A549 (cell line): Measurements from ENCODE around the gene SARM1. TPM values are rescaled to one million over a fixed set of nuclear protein-coding genes. Genes with fewer than 3 reads are reported as not detected.

Source experiments
- ATAC-seq, 2 experiments: fragments of 200-7000 bp in 1 of 2; fragments of >200 bp in 1 of 2; cut with Nextera tagmentation in 1 of 2; cut with Tn5 transposase in 1 of 2; 3 replicates each; pipeline versions ENCODE4 v1.8.0 to v1.9.1; 2018 to 2020; ENCODE audit warnings: mild to moderate bottlenecking in 1 of 2, moderate library complexity in 1 of 2
- CTCF ChIA-PET: fragments of 300-600 bp; sonication (Branson Sonifier 250); formaldehyde crosslinking; extraction: SDS; loops from one replicate; lab custom pipeline; 2021; ENCODE audit warnings: antibody characterized with exemption, inconsistent platforms; lab: Yijun Ruan, JAX
- POLR2A ChIA-PET: fragments of 350-600 bp; formaldehyde crosslinking; extraction: SDS; loops from one replicate; lab custom pipeline; 2021; ENCODE audit warnings: antibody characterized with exemption, inconsistent platforms; lab: Yijun Ruan, JAX
- DNase-seq, 2 experiments: peaks; one replicate each; pipeline versions ENCODE4 v3.0.0 to v3.0.0-alpha.2; 2011 to 2016; ENCODE audit warnings: low read depth in 1 of 2, low spot score in 1 of 2
- FAIRE-seq: peaks from 2 replicates; lab custom pipeline; 2011; peaks lifted over from hg19 to GRCh38; lab: Jason Lieb, UNC
- H3K27ac ChIP-seq, 2 experiments: fragments of >200 bp; sonication (Bioruptor Twin); formaldehyde crosslinking; 3 replicates each; pipeline ENCODE4 v1.5.1; 2016 to 2017
- H3K4me1 ChIP-seq: fragments of >200 bp; sonication (Bioruptor Twin); formaldehyde crosslinking; 3 replicates; pipeline ENCODE4 v1.6.1; 2016
- H3K4me2 ChIP-seq: fragments of >200 bp; sonication (Bioruptor Twin); formaldehyde crosslinking; 3 replicates; pipeline ENCODE4 v1.6.1; 2016
- H3K4me3 ChIP-seq: fragments of >200 bp; sonication (Bioruptor Twin); formaldehyde crosslinking; 3 replicates; pipeline ENCODE4 v1.5.1; 2016
- H3K9me3 ChIP-seq: fragments of >200 bp; sonication (Bioruptor Twin); formaldehyde crosslinking; 3 replicates; pipeline ENCODE4 v1.6.1; 2016
- BHLHE40 ChIP-seq: IDR thresholded peaks from 2 replicates; pipeline ENCODE4 v1.6.1; 2012; ENCODE audit warnings: low read depth, low read length, inconsistent platforms
- FOSL2 ChIP-seq, 2 experiments: fragments of 450-650 bp in 1 of 2; fragments of >200 bp in 1 of 2; sonication (Bioruptor Twin) in 1 of 2; formaldehyde crosslinking; IDR thresholded peaks; 2 replicates each; pipeline versions ENCODE4 v1.5.0 to v1.6.1; 2016 to 2020; ENCODE audit warnings: mild to moderate bottlenecking in 1 of 2, moderate library complexity in 1 of 2
- HOXB13 ChIP-seq: fragments of 250-450 bp; sonication (Bioruptor Pico); IDR thresholded peaks from 2 replicates; pipeline ENCODE4 v1.5.0; 2020; ENCODE audit warnings: low read depth, mild to moderate bottlenecking, moderate library complexity
- JUN ChIP-seq, 2 experiments: fragments of >200 bp; sonication (Bioruptor Twin); formaldehyde crosslinking; IDR thresholded peaks; 2 replicates in 1 of 2; 3 replicates in 1 of 2; pipeline ENCODE4 v1.6.1; 2016 to 2017
- NPAS2 ChIP-seq: fragments of 250-450 bp; sonication (Bioruptor Pico); IDR thresholded peaks from 2 replicates; pipeline ENCODE4 v1.8.0; 2022; ENCODE audit warnings: mild to moderate bottlenecking, moderate library complexity, borderline replicate concordance
- POLR2AphosphoS2 ChIP-seq: conservative IDR thresholded peaks from 2 replicates; pipeline ENCODE4 v1.6.1; 2012; ENCODE audit warnings: low read length, improper control_type of control experiment, inconsistent platforms
- WGBS: methylation state at CpG from one replicate; pipeline ENCODE4 v1.1.6; 2017; ENCODE audit errors: missing lambda C conversion rate; 5-methylcytosine and 5-hydroxymethylcytosine counted together
- polyA plus RNA-seq, 4 experiments: library from polyadenylated mRNA; depleted of rRNA in 3 of 4; stranded (reverse); fragments of >200 nt; fragmentation: RNase III in 1 of 4; extraction: RNeasy Plus Mini Kit Qiagen cat#74134 plus additional on column Dnase treatment in 1 of 4; gene quantifications; 2 replicates in 3 of 4; 3 replicates in 1 of 4; pipeline ENCODE4 v1.2.3, GENCODE V29; 2011 to 2017
- TF ChIP-seq, protein P1 (sequence below): fragments of 200-600 bp; sonication (generic); IDR thresholded peaks from 2 replicates; pipeline ENCODE4 v1.6.1; 2016; ENCODE audit warnings: antibody characterized with exemption, mild to moderate bottlenecking, moderate library complexity
- TF ChIP-seq, protein P2 (sequence below): fragments of 250-450 bp; sonication (Bioruptor Pico); IDR thresholded peaks from 2 replicates; pipeline ENCODE4 v1.5.0; 2021; ENCODE audit warnings: mild to moderate bottlenecking, moderate library complexity, borderline replicate concordance
- TF ChIP-seq, protein P3 (sequence below): fragments of >200 bp; sonication (Bioruptor Twin); formaldehyde crosslinking; IDR thresholded peaks from 3 replicates; pipeline ENCODE4 v1.5.1; 2016
- TF ChIP-seq, protein P4 (sequence below): fragments of 150-350 bp; IDR thresholded peaks from 2 replicates; pipeline ENCODE4 v1.6.1; 2014; ENCODE audit warnings: low read depth, mild to moderate bottlenecking, low read length

Gene SARM1
- polyA plus RNA-seq, 2 of the 4 experiments (the other 2 are of a cell fraction) = 4.0 to 6.9 TPM

GRCh38 chr17:28443901-28444638 is 72.6 kb downstream of the SARM1 start:
- ChIA-PET POLR2A (no interaction called here), CTCF (interaction anchor here (1.0 to 1.9 kb wide), 3 partner anchors 17 to 27 kb away, joined by 3 to 8 read pairs (median 4); no protein-coding TSS in a partner anchor)
- DNase-seq (no peak), FAIRE-seq (no peak), ATAC-seq (no peak)
- H3K4me1 ChIP-seq = no peaks in the 10 kb centered on the region
- H3K9me3 ChIP-seq = peaks cover 6% of the 10 kb centered on the region; the same call in 1 of the 3 replicates
- WGBS = 64% methylated on average over 9 of the region's 9 CpGs
- no peak overlapping the region for H3K4me2 ChIP-seq
- no peak overlapping the region for H3K4me3 ChIP-seq
- H3K27ac ChIP-seq = no peak overlapping the region
- no peak for TF ChIP-seq POLR2AphosphoS2
- TF ChIP-seq HOXB13 = no peak
- TF ChIP-seq, protein P1, sequence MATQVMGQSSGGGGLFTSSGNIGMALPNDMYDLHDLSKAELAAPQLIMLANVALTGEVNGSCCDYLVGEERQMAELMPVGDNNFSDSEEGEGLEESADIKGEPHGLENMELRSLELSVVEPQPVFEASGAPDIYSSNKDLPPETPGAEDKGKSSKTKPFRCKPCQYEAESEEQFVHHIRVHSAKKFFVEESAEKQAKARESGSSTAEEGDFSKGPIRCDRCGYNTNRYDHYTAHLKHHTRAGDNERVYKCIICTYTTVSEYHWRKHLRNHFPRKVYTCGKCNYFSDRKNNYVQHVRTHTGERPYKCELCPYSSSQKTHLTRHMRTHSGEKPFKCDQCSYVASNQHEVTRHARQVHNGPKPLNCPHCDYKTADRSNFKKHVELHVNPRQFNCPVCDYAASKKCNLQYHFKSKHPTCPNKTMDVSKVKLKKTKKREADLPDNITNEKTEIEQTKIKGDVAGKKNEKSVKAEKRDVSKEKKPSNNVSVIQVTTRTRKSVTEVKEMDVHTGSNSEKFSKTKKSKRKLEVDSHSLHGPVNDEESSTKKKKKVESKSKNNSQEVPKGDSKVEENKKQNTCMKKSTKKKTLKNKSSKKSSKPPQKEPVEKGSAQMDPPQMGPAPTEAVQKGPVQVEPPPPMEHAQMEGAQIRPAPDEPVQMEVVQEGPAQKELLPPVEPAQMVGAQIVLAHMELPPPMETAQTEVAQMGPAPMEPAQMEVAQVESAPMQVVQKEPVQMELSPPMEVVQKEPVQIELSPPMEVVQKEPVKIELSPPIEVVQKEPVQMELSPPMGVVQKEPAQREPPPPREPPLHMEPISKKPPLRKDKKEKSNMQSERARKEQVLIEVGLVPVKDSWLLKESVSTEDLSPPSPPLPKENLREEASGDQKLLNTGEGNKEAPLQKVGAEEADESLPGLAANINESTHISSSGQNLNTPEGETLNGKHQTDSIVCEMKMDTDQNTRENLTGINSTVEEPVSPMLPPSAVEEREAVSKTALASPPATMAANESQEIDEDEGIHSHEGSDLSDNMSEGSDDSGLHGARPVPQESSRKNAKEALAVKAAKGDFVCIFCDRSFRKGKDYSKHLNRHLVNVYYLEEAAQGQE = no peak
- TF ChIP-seq NPAS2 = no peak
- TF ChIP-seq, protein P2, sequence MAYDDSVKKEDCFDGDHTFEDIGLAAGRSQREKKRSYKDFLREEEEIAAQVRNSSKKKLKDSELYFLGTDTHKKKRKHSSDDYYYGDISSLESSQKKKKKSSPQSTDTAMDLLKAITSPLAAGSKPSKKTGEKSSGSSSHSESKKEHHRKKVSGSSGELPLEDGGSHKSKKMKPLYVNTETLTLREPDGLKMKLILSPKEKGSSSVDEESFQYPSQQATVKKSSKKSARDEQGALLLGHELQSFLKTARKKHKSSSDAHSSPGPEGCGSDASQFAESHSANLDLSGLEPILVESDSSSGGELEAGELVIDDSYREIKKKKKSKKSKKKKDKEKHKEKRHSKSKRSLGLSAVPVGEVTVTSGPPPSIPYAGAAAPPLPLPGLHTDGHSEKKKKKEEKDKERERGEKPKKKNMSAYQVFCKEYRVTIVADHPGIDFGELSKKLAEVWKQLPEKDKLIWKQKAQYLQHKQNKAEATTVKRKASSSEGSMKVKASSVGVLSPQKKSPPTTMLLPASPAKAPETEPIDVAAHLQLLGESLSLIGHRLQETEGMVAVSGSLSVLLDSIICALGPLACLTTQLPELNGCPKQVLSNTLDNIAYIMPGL (CRISPR knock-in tag) = no peak
- TF ChIP-seq, protein P3, sequence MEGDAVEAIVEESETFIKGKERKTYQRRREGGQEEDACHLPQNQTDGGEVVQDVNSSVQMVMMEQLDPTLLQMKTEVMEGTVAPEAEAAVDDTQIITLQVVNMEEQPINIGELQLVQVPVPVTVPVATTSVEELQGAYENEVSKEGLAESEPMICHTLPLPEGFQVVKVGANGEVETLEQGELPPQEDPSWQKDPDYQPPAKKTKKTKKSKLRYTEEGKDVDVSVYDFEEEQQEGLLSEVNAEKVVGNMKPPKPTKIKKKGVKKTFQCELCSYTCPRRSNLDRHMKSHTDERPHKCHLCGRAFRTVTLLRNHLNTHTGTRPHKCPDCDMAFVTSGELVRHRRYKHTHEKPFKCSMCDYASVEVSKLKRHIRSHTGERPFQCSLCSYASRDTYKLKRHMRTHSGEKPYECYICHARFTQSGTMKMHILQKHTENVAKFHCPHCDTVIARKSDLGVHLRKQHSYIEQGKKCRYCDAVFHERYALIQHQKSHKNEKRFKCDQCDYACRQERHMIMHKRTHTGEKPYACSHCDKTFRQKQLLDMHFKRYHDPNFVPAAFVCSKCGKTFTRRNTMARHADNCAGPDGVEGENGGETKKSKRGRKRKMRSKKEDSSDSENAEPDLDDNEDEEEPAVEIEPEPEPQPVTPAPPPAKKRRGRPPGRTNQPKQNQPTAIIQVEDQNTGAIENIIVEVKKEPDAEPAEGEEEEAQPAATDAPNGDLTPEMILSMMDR = no peak
- no peak for TF ChIP-seq BHLHE40
- TF ChIP-seq, protein P4, sequence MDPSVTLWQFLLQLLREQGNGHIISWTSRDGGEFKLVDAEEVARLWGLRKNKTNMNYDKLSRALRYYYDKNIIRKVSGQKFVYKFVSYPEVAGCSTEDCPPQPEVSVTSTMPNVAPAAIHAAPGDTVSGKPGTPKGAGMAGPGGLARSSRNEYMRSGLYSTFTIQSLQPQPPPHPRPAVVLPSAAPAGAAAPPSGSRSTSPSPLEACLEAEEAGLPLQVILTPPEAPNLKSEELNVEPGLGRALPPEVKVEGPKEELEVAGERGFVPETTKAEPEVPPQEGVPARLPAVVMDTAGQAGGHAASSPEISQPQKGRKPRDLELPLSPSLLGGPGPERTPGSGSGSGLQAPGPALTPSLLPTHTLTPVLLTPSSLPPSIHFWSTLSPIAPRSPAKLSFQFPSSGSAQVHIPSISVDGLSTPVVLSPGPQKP = no peak
- TF ChIP-seq, all 56 proteins: peak for 0

DNA sequence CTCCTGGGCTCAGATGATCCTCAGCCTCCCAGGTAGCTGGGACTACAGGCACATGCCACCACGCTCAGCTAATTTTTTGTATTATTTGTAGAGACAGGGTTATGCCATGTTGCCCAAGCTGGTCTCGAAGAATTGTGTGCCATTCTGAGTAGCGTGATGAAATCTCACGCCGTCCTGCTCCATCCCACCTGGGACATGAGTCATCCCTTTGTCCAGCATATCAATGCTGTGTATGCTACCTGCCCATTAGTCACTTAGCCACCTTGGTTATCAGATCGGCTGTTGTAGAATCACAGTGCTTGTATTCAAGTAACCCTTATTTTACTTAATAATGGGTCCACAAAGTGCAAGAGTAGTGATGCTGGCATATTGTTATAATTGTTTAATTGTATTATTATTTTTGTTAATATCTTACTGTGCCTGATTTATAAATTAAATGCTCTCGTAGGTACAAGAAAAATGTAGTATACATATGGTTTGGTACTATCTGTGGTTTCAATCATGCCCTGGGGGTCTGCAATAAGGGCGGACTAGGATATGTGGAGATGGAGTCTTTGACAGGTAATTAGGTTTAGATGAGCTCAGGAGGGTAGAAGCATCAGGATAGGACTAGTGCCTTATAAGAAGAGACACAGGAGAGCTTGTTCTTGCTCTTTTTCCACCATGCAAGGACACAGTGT is 75.4 kb downstream of the SARM1 start:
- ChIA-PET CTCF (interaction anchor here (0.6 to 2.0 kb wide), 3 partner anchors 10 to 301 kb away, joined by 3 to 5 read pairs (median 4); no protein-coding TSS in a partner anchor), POLR2A (no interaction called here)
- Histone ChIP-seq H3K9me3 (peaks cover 6% of the 10 kb centered on the region; the same call in 1 of the 3 replicates), H3K4me1 (no peaks in the 10 kb centered on the region), H3K4me3 (no peak overlapping the region), H3K4me2 (no peak overlapping the region), H3K27ac (no peak overlapping the region)
- no peak for ATAC-seq
- 50% methylated on average over 8 of the region's 8 CpGs for WGBS
- FAIRE-seq = no peak
- no peak for TF ChIP-seq JUN (IDR thresholded peaks at IDR 0.05)
- TF ChIP-seq FOSL2 (IDR thresholded peaks at IDR 0.05) = no peak
- peak; percentile 40; the same call in 1 of the 2 replicates for TF ChIP-seq FOSL2 (CRISPR knock-in tag; IDR thresholded peaks at IDR 0.05)
- TF ChIP-seq, all 56 proteins: peak for 1
- no peak for DNase-seq
